HG03354 (cell line): ENCODE data around the gene EXOG.

Experiments used
- ATAC-seq: cut with Tn5 transposase; IDR thresholded peaks from one replicate; pipeline ENCODE4 v1.9.1; 2021; ENCODE audit warnings: mild to moderate bottlenecking; ENCODE audit not compliant: unreplicated experiment, poor library complexity, severe bottlenecking

The EXOG gene

GRCh38 chr3:38497031-38497430 lies 891 bp downstream of the EXOG start:
- no peak for ATAC-seq

- ATAC-seq = no peak
These were observed 4.7 kb downstream of the EXOG start for GRCh38 chr3:38500688-38501417.

DNA sequence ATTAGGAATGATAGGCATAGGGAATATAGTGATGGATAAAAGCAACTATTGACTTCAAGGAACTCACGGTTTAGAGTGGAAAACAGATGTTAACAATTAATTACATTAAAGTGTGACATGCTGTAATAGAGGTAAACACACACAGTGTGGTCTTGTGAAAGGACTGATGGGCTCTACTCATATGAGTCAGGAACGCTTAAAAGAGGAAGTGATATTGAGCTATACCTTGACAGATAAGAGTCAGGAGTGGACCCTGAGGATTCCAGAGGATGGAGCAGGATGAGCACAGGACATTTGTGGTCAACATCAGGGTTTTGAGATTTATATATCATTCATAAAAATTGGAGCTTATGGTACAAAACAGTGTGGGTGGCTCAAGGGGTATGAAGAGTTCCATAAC lies 11.0 kb downstream of the EXOG start:
- ATAC-seq = peak; percentile 100

- ATAC-seq = no peak
These were observed 13.6 kb downstream of the EXOG start for GRCh38 chr3:38509732-38510131.

DNA sequence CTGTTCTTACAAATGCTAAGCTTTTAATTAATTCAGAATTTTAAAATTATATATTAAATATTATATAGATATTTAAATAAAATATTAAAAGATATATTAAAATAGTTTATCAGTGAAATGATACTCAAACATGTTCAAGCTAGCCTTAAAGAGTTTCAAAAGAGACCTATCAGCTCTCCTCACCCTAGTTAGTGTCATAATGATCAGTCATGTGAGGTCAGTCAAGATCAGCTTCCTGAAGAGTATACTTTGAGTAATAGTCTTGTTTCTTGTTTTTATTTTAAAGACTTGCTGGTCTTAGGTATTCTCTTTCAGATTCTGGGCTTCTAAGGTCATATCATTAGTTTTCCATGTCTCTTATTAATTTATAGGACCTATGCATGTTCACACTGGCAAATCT lies 14.5 kb downstream of the EXOG start:
- no peak for ATAC-seq

DNA sequence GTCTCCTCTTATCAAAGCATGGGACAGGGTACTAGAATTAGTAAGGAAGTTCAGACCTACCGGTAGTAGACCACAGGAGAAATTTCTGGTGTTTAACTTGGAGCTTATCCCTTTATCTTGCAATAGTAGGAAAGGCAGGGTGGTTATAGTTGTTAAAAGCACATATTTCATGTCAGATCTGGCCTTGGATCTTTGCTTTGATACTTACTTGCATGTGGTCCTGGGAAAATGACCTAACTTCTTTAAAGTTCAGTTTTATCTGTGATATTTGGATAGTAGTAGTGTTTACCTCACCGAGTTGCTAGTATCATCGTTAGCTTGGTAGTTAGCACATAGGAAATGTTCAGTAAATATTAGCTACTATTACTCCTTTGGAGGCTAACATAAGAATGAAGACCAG lies 15.4 kb downstream of the EXOG start:
- ATAC-seq = no peak

DNA sequence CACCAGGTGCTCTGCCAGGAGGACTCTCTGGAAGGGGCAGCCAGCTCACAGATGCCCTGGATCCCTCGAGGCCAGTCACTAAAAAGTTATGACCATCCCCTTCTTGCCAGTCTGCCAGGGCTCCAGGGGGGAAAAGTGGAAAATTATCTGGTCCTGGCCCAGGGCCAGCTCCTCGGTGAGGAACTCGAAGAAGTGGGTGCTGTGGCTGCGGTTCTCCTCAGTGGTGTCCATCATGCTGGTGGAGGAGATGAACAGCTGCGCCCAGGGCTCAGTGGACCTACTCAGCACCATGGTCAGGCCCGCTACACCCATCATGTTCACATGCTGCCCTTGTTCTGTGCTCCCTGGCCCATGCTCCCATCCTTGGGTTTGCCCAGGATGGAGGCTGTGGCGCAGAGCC lies 19.2 kb downstream of the EXOG start:
- no peak for ATAC-seq

DNA sequence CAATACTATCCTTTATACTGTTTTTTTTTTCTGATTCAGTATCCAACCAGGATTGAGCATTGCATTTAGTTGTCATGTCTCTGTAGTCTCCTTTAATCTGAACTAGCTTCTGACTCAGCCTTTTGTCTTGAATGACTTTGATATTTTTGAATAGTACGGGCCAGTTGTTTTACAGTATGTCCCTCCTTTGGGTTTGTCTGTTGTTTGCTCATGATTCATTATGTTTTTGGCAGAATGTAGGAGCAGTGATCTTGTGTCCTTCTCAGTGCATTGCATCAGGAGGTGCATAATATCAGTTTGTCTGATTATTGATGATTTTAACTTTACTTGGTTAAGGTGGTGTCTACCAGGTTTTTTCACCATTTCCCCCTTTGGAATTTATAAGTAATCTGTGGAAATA lies 20.5 kb downstream of the EXOG start:
- no peak for ATAC-seq

DNA sequence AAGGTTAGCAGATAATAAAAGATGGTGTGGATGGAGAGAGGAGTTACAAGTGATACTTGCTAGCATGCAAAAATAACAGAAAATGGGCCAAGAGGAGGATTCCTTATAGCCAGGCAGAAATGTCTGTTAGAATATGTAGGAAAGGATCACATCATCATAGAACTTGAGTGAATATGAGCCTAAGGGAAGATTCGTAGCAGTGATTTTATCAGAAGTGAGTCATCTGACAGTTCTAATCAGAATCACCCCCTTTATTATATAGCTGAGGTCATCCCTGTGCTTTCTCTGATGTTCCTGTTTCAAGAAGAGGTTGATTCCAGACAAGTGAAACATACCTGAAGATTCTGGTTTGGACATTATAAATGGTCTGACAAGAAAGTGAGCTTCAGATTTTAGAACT lies 22.9 kb downstream of the EXOG start:
- ATAC-seq = no peak

DNA sequence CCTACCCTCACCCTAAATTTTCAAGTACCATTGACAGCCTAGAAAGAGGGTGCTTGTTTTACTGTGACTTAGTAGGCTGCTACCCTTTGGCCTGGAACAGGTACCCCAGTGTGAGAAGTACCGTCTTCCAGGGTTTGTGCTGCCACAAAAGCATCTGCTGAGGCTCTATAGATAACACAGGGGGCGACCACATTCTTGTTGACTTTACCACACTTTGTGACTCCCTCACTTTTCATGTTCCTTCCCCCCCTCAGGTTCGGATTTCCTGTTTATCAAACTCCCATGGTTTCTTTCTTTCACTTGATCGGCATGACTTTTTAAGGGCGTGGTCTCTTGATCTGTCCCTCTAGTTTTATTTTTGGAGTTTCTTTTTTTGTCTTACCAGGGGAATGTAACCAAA lies 23.5 kb downstream of the EXOG start:
- no peak for ATAC-seq

GRCh38 chr3:38521391-38521987 lies 25.3 kb downstream of the EXOG start:
- peak; percentile 71 for ATAC-seq

DNA sequence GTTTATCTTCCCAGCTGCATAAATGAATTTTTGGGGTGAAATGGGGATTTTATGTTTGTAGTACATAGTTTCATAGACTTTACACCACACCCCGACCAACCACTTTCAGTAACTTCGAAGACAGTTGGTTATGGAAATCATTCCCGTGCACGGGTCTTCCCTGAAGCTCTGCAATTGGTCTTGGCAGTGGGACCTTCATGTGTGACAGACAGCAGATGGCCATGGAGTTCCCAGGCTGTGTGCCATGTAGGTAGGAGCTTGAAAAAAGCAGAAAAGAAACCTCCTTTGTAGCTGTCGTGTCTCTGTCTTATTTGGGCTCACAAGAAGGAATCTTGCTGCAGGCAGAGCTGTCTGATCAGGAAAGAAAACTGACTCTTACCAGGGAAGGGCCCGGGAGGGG lies 25.9 kb downstream of the EXOG start:
- ATAC-seq = no peak

DNA sequence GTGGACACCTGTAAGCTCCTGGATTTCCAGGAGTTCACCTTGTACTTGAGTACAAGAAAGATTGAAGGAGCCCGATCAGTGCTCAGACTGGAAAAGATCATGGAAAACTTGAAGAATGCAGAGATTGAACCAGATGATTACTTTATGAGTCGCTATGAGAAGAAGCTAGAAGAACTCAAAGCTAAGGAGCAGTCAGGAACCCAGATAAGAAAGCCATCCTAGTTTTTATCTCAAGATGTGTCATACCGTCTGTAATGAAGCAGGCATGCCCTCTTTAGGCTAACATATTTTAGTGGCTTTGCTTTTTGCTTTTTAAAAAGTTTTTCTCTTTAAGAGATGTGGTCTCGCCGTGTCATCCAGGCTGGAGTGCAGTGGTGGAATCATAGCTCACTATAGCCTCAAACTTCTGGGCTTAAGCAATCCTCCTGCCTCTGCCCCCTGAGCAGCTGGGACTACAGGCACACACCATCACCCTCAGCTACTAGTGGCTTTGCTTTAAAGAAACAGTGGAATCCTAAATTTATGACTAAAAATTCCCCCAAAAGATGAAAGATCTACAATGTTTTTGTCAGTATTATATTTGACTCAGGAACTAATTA lies 28.1 kb downstream of the EXOG start:
- ATAC-seq = no peak

DNA sequence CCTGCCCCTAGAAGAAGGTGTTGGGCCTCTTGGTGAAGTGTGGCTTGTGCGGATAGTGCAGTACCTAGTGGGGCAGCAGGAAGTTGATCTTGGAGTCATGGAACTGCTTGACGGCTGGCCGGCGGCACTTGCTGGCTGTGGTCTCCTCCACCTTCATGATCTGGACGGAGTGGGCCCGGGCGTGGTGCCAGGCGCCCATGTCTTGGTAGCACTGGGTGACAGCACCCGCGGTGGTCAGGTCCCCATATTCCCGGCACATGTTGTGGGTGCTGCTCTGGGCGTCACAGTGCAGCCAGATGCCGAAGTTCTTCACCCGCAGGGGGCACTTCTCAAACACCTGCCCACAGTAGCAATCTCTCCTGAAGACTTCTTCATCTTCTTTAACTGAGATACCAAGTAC lies 30.7 kb downstream of the EXOG start:
- no peak for ATAC-seq

GRCh38 chr3:38528457-38528856 lies 32.3 kb downstream of the EXOG start:
- ATAC-seq = no peak

DNA sequence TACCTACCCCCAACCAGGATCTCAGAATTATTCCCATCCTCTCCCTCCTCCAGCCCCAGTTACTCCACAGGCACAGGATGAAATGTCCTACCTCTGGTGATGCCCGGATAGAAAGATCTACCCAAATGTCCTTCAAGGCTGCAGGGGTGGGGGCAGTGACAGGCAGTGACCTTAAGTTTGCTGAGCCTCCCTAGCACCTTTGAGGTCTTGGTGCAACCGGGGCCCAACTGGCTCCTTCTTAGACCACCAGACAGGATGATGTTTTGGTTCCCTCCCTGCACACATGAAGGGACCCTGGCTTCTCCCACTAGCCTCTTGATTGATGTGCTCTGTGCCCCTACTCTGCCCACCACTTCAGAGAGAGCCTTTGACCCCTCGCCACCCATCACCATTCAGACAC lies 36.4 kb downstream of the EXOG start:
- ATAC-seq = no peak

DNA sequence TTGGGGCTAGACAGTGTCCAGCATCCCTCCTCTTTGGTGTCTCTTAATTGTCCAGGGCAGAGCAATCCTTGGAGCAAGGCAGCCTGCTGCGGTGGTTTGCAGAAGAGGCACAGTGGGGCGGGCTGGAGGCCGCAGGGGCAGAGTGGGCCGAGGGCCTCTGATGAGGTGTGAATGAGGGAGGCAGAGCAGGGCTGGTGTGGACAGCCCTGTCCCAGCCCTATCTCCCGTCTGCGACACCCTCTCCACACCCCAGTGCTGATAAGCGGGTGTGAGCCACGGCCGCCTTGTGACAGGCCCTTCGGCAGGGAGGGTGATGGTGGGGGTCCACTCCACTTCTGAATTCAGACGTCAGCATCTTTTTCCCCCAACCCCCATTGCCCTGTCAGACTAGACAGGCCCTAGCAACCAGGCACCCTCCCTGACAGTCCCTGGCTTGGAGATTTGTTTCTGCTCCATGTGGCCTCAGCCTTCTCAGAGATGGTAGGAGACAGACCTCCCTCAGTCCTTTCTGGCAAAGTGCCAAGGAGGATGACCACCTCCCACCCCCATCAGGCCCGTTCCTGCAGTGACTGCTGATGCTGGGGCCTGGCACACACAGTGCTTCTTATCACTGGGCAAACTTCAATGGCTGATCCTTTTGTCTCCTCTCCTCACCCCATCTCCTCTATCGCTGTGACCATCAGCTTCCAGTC lies 37.3 kb downstream of the EXOG start:
- no peak for ATAC-seq

DNA sequence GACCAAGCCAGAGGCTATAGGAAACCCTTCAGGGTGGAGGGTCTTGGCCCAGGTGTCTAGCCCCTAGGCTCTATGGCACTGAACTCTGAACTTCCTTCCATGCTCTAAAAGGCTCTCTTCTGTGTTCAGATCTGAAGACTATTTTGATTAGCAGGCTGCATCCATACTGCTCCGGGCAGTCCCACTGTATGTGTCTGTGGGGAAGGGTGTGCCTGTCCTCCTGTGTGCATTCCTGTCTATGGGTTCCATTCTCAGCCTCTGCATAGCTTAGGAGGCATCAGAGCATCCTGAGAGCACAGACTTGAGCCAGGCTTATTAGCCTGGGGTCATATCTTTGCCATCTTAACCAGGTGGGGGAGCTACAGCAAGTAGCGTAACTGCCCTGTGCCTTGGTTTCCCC lies 38.0 kb downstream of the EXOG start:
- ATAC-seq = no peak

- no peak for ATAC-seq
These were observed 38.5 kb downstream of the EXOG start for GRCh38 chr3:38534604-38535003.

DNA sequence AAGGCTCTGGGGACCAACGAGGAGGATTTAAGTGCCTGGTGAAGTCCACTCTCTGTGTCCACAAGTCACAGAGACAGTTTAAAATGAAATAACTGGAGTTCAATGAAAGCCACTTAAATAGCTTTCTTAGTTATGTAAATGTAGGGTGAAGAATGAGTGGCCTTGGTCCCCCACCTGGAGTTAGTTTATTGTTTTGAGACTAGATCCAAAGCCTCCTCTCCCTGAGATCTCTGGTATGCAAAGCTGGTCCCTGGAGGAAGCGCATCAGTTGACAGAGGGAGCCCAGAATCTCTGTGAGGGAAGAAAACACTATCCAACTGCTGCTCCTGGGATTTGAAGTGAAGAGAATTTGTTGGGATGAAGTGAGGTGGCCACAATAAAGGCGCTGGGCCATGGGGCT lies 40.5 kb downstream of the EXOG start:
- no peak for ATAC-seq

GRCh38 chr3:38538773-38539353 lies 42.7 kb downstream of the EXOG start:
- ATAC-seq = no peak
